Activated naive CD8-positive, alpha-beta T cell treated with anti-CD3 and anti-CD28 coated beads for 36 hours (primary cell): ENCODE measurements around the gene CACNA1C. TPM values are rescaled to one million over a fixed set of nuclear protein-coding genes. Genes with fewer than 3 reads are reported as not detected.

ENCODE experiments used
- DNase-seq: peaks from one replicate; pipeline ENCODE4 v3.0.0; 2021
- H3K27ac Mint-ChIP-seq: one replicate; pipeline ENCODE4 v1.8.0; 2022; ENCODE audit warnings: mild to moderate bottlenecking, moderate library complexity, mixed read lengths
- H3K27me3 Mint-ChIP-seq: one replicate; pipeline ENCODE4 v1.8.0; 2022; ENCODE audit warnings: mild to moderate bottlenecking, mixed read lengths
- H3K36me3 Mint-ChIP-seq: one replicate; pipeline ENCODE4 v1.8.0; 2021; ENCODE audit warnings: mild to moderate bottlenecking, mixed read lengths
- H3K4me1 Mint-ChIP-seq: one replicate; pipeline ENCODE4 v1.8.0; 2021; ENCODE audit warnings: mixed read lengths
- H3K4me3 Mint-ChIP-seq: one replicate; pipeline ENCODE4 v1.8.0; 2022; ENCODE audit warnings: mild to moderate bottlenecking, moderate library complexity, mixed read lengths
- H3K9me3 Mint-ChIP-seq: one replicate; pipeline ENCODE4 v1.8.0; 2022; ENCODE audit warnings: mixed read lengths
- total RNA-seq, 2 experiments: library from RNA; stranded (reverse); gene quantifications; one replicate each; pipeline ENCODE4 v1.2.3, GENCODE V29; 2021

Gene CACNA1C
- total RNA-seq, 2 experiments from 2014 or later: 0.02 to 0.14 TPM

GRCh38 chr12:2325519-2325918 is 272.7 kb downstream of the CACNA1C start:
- H3K4me3 Mint-ChIP-seq: no peak overlapping the region
- no peaks in the 10 kb centered on the region for H3K36me3 Mint-ChIP-seq
- DNase-seq: no peak
- no peak overlapping the region for H3K27ac Mint-ChIP-seq
- no peaks in the 10 kb centered on the region for H3K4me1 Mint-ChIP-seq
- no peaks in the 10 kb centered on the region for H3K9me3 Mint-ChIP-seq
- peaks cover 5% of the 10 kb centered on the region for H3K27me3 Mint-ChIP-seq

DNA sequence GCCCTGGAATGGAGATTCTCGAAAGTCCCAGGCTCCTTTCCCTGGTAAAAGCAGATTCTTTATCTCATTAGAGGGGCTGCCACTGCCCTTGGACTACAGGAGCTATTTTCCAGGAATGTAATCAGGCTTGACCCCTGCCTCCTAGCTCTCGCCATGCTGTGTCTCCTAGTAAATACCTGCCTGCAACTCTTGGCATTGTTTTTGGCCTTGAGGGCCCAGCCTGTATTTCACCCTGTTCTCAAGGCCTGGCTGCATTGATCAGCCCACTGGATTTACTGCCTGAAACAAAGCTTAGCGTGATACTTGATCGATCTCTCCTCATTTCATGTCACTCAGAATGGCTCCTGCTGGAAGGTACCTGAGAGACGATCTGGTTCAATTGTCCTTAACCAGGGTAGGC is 273.7 kb downstream of the CACNA1C start:
- no peak for DNase-seq
- H3K4me3 Mint-ChIP-seq: no peak overlapping the region
- H3K9me3 Mint-ChIP-seq: no peaks in the 10 kb centered on the region
- H3K27me3 Mint-ChIP-seq: peaks cover 5% of the 10 kb centered on the region
- H3K4me1 Mint-ChIP-seq: no peaks in the 10 kb centered on the region
- H3K27ac Mint-ChIP-seq: no peak overlapping the region
- H3K36me3 Mint-ChIP-seq: no peaks in the 10 kb centered on the region

- H3K9me3 Mint-ChIP-seq: no peaks in the 10 kb centered on the region
- DNase-seq: no peak
- H3K4me3 Mint-ChIP-seq: no peak overlapping the region
- no peaks in the 10 kb centered on the region for H3K27me3 Mint-ChIP-seq
- H3K36me3 Mint-ChIP-seq: no peaks in the 10 kb centered on the region
- no peaks in the 10 kb centered on the region for H3K4me1 Mint-ChIP-seq
- H3K27ac Mint-ChIP-seq: no peak overlapping the region
Observed at GRCh38 chr12:2328661-2329060, 275.9 kb downstream of the CACNA1C start.

DNA sequence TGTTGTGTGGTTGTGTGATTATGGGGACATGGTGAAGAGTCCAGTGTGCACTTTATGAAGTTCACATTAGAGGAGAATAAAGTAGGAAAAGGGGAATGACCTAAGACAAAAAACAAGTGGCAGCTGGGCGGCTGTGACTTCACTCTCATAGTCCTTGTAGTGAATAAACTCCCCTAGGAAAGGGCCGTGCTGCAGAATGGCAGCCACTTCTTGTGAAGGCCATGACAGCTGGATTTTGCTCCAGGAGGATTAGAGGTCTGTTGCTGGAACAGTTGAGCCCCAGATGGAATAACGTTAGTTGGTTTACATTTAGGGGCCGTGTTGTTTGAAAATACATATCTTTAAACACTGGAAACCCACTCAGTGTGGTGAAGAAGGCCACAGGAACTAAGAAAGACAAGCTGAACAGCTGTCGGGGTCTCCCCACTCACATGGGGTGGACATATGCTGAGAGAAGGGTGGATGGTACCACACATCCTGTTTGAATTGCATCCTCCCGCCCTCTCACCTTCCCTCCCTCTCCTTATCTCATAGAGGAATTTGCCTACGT is 276.9 kb downstream of the CACNA1C start:
- Mint-ChIP-seq H3K36me3 (no peaks in the 10 kb centered on the region), H3K9me3 (no peaks in the 10 kb centered on the region), H3K4me1 (no peaks in the 10 kb centered on the region)

DNA sequence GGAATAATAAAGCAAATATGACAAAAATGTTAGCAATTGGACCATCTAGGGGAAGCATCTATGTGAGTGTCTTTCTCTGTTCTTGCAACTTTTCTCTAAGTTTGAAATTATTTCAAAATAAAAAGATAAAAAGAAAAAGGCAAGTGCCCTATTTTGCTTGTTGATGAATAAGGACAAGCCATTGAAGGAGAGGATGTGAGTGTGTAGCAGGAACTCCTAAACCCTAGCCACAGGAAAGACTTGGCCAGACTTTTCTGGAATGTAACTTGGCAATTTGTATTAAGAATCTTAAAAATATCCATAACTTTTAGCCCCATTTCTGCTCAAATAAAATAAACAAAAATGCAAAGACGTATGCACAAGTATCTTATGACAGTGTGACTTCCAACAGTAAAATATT is 279.4 kb downstream of the CACNA1C start:
- H3K27me3 Mint-ChIP-seq: no peaks in the 10 kb centered on the region
- peaks cover 3% of the 10 kb centered on the region for H3K4me1 Mint-ChIP-seq
- no peak overlapping the region for H3K27ac Mint-ChIP-seq
- H3K9me3 Mint-ChIP-seq: no peaks in the 10 kb centered on the region
- DNase-seq: no peak
- H3K36me3 Mint-ChIP-seq: no peaks in the 10 kb centered on the region
- H3K4me3 Mint-ChIP-seq: no peak overlapping the region

More for the DNA sequence above, 276.9 kb downstream of the CACNA1C start:
- no peak overlapping the region for H3K4me3 Mint-ChIP-seq
- H3K27me3 Mint-ChIP-seq: no peaks in the 10 kb centered on the region
- H3K27ac Mint-ChIP-seq: no peak overlapping the region
- DNase-seq: no peak

- Mint-ChIP-seq H3K4me3 (no peak overlapping the region), H3K9me3 (no peaks in the 10 kb centered on the region), H3K27me3 (no peaks in the 10 kb centered on the region), H3K4me1 (peaks cover 3% of the 10 kb centered on the region), H3K36me3 (no peaks in the 10 kb centered on the region), H3K27ac (no peak overlapping the region)
- no peak for DNase-seq
Observed at GRCh38 chr12:2332947-2333346, 280.2 kb downstream of the CACNA1C start.

DNA sequence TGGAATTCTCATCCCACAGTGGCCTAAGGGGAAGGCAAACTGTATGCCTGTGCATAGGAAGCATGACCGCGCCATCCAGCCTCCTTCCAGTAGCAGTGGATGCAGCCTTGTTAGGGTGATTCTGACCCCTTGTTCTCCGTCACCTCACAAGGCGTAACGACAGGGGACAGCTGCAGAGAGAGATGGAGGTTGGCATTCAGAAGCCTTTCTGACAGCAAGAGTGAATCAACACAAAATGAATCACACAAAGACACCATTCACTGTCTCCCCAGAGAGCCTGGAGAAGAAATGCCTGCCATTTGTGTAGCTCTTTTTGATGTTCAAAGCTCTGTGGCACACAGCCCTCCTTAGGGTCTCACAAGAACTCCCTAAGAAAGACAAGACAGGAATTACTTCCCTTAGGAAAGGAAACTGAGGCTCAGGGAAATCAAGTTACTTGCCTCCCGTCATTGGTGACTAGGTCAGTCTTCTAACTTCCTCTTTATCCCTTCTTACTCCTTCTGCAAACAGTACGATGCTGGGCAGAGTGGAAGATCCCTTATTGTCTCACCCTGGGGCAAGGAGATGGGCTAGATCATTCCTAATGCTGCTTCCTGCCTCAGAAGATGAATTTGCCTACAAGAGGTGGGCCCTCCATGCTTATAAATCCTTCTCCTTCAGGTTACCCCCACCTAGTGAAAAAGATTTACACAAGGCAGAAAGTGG is 280.9 kb downstream of the CACNA1C start:
- peaks cover 3% of the 10 kb centered on the region for H3K4me1 Mint-ChIP-seq
- H3K27ac Mint-ChIP-seq: no peak overlapping the region
- DNase-seq: no peak
- H3K36me3 Mint-ChIP-seq: no peaks in the 10 kb centered on the region
- H3K27me3 Mint-ChIP-seq: no peaks in the 10 kb centered on the region
- H3K4me3 Mint-ChIP-seq: no peak overlapping the region
- no peaks in the 10 kb centered on the region for H3K9me3 Mint-ChIP-seq

GRCh38 chr12:2334271-2334670 is 281.5 kb downstream of the CACNA1C start:
- Mint-ChIP-seq H3K4me1 (peaks cover 3% of the 10 kb centered on the region), H3K27me3 (no peaks in the 10 kb centered on the region), H3K27ac (no peak overlapping the region), H3K36me3 (no peaks in the 10 kb centered on the region), H3K4me3 (no peak overlapping the region), H3K9me3 (no peaks in the 10 kb centered on the region)
- DNase-seq: no peak

DNA sequence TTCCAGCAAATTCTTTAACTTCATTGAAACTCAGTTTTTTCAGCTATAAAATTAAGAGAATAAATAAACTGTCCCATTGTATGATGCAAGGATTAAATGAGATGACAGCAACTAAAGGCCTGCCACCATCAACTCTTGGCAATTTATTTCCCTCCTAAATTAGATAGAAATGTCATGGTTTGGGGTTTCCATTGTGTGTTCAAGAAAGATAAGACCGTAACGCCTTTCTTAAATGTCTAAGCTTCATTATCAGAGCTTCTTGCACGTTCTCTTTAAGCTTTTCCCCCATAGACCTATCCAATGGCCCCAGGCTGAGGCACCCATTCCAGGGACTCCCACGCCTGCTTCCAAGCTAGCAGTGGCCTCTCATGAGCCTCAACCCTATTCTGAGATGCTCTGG is 281.9 kb downstream of the CACNA1C start:
- Mint-ChIP-seq H3K36me3 (no peaks in the 10 kb centered on the region), H3K9me3 (no peaks in the 10 kb centered on the region)

GRCh38 chr12:2335109-2335508 is 282.3 kb downstream of the CACNA1C start:
- no peaks in the 10 kb centered on the region for H3K27me3 Mint-ChIP-seq
- no peak overlapping the region for H3K27ac Mint-ChIP-seq
- DNase-seq: no peak
- no peaks in the 10 kb centered on the region for H3K36me3 Mint-ChIP-seq
- H3K9me3 Mint-ChIP-seq: no peaks in the 10 kb centered on the region
- no peak overlapping the region for H3K4me3 Mint-ChIP-seq
- peaks cover 3% of the 10 kb centered on the region for H3K4me1 Mint-ChIP-seq

More for the DNA sequence above, 281.9 kb downstream of the CACNA1C start:
- H3K27me3 Mint-ChIP-seq: no peaks in the 10 kb centered on the region
- H3K4me3 Mint-ChIP-seq: no peak overlapping the region
- DNase-seq: no peak
- H3K4me1 Mint-ChIP-seq: peaks cover 3% of the 10 kb centered on the region
- H3K27ac Mint-ChIP-seq: no peak overlapping the region

GRCh38 chr12:2335513-2335912 is 282.7 kb downstream of the CACNA1C start:
- Mint-ChIP-seq H3K27ac (no peak overlapping the region), H3K4me3 (no peak overlapping the region), H3K36me3 (no peaks in the 10 kb centered on the region), H3K27me3 (no peaks in the 10 kb centered on the region), H3K9me3 (no peaks in the 10 kb centered on the region), H3K4me1 (peaks cover 3% of the 10 kb centered on the region)
- no peak for DNase-seq

- Mint-ChIP-seq H3K9me3 (no peaks in the 10 kb centered on the region), H3K4me1 (peaks cover 3% of the 10 kb centered on the region), H3K4me3 (no peak overlapping the region), H3K36me3 (no peaks in the 10 kb centered on the region), H3K27ac (no peak overlapping the region), H3K27me3 (no peaks in the 10 kb centered on the region)
- no peak for DNase-seq
Observed at GRCh38 chr12:2335916-2336315, 283.1 kb downstream of the CACNA1C start.

DNA sequence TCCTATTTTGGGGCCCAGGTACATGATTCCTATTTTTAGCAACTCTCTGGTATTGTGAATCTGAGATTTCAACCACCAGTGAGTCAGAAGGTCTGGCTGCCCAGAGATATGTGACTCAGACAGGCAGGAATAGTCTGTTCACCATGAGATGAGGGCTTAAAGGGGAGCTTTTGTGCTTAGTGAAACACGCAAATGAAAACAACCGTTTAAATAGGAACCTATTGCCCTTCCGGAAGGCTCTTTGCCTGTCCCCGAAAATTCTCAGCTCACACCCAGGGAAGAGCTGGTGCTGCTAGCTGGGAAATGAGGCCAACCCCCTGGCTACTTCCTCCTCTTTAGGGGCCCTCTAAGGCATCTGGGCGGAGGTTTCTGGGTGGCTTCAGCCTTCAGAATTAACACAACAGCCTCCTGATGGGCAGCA is 283.6 kb downstream of the CACNA1C start:
- H3K36me3 Mint-ChIP-seq: no peaks in the 10 kb centered on the region
- H3K27ac Mint-ChIP-seq: no peak overlapping the region
- H3K4me3 Mint-ChIP-seq: no peak overlapping the region
- H3K27me3 Mint-ChIP-seq: no peaks in the 10 kb centered on the region
- no peaks in the 10 kb centered on the region for H3K9me3 Mint-ChIP-seq
- DNase-seq: no peak
- peaks cover 3% of the 10 kb centered on the region for H3K4me1 Mint-ChIP-seq

DNA sequence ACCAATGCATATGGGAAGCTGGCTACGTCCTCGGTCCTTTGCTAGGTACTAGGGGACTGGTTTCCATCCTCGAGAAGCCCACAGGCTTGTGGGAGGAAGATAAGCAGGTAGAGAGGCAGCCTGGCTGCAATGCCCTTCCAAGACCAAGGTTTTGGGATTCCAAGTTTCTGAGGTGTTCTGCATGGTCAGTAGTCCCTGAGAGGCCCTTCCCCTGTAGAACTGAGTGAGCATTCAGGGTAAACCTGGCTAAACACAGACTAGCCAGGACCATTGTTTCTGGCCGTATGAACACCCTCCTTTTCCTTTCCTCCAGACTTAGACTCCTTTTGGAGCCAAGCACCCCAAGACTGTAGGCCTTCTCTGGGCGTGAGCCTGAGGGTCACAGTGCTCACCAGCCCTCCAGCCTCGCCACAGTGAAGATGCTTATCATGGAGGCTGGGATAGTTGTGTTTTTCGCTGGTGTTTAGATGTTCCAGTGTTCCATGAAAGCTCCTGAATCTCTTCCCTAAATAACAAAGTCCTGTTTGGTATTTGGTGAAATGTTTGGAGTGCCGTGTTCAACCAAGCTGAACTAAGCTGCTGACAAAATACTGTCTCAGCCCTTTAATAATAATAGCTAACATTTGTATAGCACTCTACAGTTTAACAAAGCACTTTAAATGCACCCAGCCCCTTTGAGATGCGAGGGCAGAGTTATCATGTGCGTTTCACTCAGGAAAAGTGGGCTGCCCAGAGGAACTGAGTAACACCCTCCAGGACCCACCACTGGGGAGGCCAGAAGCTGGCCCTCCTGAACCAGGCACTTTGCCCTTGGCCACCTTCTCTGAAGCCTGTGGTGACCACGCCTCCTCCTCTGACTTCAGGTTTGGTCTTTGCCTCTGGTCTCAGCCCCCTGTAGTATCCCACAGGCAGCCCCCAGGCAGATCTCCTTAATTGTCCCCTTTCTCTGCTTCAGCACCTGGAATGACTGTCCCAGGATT is 284.5 kb downstream of the CACNA1C start:
- Mint-ChIP-seq H3K9me3 (no peaks in the 10 kb centered on the region), H3K36me3 (no peaks in the 10 kb centered on the region), H3K27ac (no peak overlapping the region)

DNA sequence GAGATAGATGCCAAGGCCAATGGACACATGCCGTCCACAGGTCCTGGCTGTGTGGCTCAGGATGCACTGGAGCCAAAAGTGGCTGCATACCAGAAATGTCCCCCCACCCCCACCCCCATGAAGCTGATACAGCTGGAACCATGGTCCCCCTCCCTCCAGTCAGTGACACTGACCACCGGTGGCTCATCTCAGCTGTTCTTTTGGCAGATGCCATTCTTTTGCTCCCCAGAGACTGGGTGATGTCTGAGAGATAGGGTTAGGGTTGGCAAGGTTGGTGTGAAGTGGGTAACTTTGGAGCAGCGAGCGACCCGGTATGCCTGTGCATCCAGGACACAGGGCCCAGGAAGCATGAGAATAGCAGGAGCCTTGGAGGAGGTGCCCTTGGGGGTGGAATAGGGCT is 285.6 kb downstream of the CACNA1C start:
- Mint-ChIP-seq H3K4me1 (peaks cover 3% of the 10 kb centered on the region), H3K9me3 (no peaks in the 10 kb centered on the region), H3K27me3 (no peaks in the 10 kb centered on the region), H3K27ac (no peak overlapping the region), H3K4me3 (no peak overlapping the region), H3K36me3 (no peaks in the 10 kb centered on the region)
- no peak for DNase-seq

More for the DNA sequence above, 284.5 kb downstream of the CACNA1C start:
- Mint-ChIP-seq H3K4me3 (no peak overlapping the region), H3K4me1 (peaks cover 3% of the 10 kb centered on the region), H3K27me3 (no peaks in the 10 kb centered on the region)
- no peak for DNase-seq
